Mesenteric fat pad (tissue), 1 donor: ENCODE measurements around the gene HRNR. TPM values are rescaled to one million over a fixed set of nuclear protein-coding genes. Genes with fewer than 3 reads are reported as not detected.
"Not testable (repeated sequence)": the region's sequence is repeated elsewhere in the genome, so short reads cannot be mapped to it uniquely, and the experiment has no call there.

ENCODE experiments used
- DNase-seq: peaks from one replicate; pipeline ENCODE4 v3.0.0-alpha.2; 2020; ENCODE audit warnings: low spot score
- long read RNA-seq: library from polyadenylated mRNA; unstranded; transcript quantifications from one replicate; pipeline ENCODE4 v2.0.0, GENCODE V29; 2020
- total RNA-seq: library from RNA; stranded (reverse); fragmentation: NEBNext Ultra II Directional; extraction: Animal tissue kit (Norgen Biotek cat#: 25700); gene quantifications from one replicate; pipeline ENCODE4 v1.2.1, GENCODE V29; 2021
- donor health status: DM: yes; HTN: yes; CAD: no.

HRNR gene
- total RNA-seq = not detected
- long read RNA-seq = 0 reads

GRCh38 chr1:152224093-152224492 is at the start of gene HRNR:
TSS of gene HRNR (minus strand) at chr1:152224193. CDS start at chr1:152223253, 940 bp downstream.
- DNase-seq = no peak

DNA sequence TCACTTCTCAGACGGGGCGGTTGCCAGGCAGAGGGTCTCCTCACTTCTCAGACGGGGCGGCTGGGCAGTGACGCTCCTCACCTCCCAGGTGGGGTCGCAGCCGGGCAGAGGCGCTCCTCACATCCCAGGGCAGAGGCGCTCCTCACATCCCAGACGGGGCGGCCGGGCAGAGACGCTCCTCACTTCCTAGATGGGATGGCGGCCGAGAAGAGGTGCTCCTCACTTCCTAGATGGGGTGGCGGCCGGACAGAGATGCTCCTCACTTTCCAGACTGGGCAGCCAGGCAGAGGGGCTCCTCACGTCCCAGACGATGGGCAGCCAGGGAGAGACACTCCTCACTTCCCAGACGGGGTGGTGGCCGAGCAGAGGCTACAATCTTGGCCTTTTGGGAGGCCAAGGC is 32.4 kb upstream of the HRNR start:
- not testable (repeated sequence) for DNase-seq

DNA sequence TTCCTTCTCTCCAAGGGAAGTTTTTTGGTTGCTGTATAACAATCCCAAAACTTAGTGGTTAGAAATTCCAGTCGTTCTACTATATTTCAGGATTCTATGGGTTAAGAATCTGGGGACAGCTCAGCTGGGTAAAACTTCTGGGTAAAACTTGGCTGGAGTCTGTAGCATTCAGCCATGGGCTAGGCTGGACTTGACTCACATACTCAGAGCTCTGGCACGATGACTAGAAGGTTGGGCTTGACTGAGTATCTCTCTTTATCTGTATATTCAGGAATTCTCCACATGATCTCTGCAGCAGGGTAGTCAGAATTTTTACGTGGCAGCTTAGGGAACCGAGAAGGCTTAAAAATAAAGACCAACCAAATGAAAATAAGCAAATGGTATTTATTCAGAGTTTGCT is 28.2 kb upstream of the HRNR start:
- DNase-seq = no peak

GRCh38 chr1:152251391-152251790 is 27.4 kb upstream of the HRNR start:
- DNase-seq = no peak

- no peak for DNase-seq
These were observed 23.3 kb upstream of the HRNR start for GRCh38 chr1:152247316-152247715.

- DNase-seq = no peak
These were observed 20.7 kb upstream of the HRNR start for GRCh38 chr1:152244576-152245273.

GRCh38 chr1:152237093-152237492 is 13.1 kb upstream of the HRNR start:
- DNase-seq = no peak

DNA sequence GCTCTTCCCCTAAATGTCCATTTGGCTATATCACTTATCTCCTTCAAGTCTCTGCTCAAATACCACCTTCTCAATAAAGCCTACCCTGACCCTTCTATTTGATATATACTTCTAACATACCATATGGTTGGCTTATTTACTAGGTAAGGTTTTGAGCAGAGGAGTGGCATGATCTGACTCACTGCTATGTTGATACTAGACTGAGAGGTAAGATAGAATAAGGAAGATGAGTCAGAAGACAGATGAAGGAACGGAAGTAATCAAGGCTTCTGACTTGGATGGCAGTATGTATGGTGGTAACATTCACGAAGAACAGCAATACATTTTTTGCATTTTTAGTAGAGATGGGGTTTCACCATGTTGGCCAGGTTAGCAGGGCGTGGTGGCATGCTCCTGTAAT is 4.8 kb upstream of the HRNR start:
- DNase-seq = no peak

DNA sequence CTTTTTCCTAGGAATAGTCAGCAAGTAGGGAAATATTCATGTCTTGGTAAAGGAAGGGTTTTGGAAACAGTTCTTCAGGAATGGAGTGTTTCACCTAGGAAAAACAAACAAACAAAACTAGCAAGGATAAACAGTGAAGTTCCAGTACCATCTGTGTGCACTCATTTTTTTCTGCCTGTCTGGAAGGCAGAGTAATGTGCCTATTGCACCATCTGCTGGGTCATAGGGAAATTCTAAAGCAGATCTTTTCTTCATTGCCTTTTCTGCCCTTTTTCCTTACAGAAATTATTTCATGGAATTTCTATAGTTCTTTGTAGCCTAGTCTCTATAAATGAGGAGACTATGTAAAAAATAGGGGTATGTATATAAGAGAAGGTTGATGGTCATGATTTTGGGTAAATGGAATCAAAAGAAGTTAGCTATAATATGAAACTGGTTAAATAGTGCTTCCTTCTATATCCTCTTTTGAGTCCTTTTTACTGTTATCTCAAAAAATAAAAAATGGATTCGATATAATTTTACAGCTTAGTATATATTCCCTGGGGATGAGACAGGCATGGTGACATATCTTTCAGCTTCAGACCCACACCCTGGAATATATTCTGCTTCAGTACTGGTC is 3.4 kb upstream of the HRNR start:
- DNase-seq = no peak

DNA sequence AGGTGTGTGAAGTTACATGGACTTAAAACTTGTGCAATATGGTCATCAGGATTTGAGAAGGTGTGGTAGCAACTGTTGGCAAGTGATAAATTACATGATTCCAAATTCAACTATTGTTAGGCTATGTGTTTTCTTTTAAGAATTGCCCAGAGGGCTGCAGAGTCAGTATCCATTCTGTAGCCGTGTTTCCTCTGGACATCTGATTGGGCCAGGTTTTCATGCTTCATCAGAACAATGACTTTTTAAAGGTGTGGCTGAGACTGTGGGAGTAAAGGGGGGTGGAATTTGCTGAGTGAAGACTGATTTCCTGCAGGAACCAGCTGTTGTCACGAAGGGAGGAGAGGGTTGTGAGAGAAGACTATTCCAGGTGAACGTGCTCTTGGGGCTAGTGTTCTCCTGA is 1.7 kb upstream of the HRNR start:
- no peak for DNase-seq

DNA sequence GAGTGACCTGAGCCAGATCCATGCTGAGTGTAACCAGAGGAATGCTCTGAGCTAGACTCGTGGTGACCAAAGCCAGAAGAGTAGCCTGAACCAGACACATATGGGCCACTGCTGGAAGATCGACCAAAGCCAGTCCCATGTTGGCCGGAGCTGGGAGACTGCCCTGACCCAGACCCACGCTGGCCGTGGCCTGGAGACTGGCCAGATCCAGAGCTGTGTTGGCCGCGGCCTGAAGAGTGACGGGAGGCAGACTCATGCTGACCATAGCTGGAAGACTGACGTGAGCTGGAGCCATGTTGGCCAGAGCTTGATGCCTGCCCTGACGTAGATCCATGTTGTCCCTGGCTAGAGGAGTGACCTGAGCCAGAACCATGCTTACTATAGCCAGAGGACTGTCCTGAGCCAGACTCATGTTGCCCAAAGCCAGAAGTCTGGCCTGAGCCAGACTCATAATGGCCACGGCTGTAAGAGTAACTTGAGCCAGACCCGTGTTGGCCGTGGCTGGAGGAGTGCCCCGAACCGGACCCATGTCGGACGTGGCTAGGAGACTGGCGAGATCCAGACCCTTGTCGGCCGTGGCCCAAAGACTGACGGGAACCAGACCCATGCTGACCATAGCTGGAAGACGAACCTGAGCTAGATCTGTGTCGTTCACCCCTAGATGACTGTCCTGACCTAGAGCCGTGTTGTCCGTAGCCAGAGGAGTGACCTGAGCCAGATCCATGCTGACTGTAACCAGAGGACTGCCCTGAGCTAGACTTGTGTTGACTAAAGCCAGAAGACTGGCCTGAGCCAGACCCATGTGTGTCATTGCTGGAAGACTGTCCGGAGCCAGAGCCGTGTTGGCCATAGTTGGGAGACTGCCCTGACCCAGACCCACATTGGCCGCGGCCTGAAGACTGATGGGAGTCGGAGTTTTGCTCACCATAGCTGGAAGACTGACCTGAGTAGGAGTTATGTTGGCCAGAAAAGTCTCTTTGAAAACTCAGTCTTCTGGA is 3.5 kb downstream of the HRNR start:
- DNase-seq = no peak

DNA sequence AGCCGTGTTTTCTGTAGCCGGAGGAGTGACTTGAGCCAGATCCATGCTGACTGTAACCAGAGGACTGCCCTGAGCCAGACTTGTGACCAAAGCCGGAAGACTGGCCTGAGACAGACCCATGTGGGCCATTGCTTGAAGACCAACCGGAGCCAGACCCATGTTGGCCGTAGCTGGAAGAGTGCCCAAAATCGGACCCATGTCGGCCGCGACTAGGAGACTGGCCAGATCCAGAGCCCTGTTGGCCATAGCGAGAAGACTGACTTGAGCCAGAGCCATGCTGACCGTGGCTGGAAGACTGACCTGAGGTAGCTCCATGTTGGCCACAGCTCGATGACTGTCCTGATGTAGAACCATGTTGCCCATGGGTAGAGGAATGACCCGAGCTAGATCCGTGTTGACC is 4.6 kb downstream of the HRNR start:
- not testable (repeated sequence) for DNase-seq

DNA sequence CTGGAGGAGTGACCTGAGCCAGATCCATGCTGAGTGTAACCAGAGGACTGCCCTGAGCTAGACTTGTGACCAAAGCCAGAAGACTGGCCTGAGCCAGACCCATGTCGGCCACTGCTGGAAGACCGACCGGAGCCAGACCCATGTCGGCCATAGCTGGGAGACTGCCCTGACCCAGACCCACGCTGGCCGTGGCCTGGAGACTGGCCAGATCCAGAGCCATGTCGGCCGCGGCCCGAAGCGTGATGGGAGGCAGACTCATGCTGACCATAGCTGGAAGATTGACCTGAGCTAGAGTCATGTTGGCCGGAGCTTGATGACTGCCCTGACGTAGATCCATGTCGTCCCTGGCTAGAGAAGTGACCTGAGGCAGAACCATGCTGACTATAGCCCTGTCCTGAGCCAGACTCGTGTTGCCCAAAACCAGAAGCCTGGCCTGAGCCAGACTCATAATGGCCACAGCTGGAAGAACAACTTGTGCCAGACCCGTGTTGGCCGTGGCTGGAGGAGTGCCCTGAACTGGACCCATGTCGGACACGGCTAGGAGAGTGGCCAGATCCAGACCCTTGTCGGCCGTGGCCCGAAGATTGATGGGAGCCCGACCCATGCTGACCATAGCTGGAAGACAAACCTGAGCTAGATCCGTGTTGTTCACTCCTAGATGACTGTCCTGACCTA is 5.1 kb downstream of the HRNR start:
- DNase-seq = no peak

DNA sequence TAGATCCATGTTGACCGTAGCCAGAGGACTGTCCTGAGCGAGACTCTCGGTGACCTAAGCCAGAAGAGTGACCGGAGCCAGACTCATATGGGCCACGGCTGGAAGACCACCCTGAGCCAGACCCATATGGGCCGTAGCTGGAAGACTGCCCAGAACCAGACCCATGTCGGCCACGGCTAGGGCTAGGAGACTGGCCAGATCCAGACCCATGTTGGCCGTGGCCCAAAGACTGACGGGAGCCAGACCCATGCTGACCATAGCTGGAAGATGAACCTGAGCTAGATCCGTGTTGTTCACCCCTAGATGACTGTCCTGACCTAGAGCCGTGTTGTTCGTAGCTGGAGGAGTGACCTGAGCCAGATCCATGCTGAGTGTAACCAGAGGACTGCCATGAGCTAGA is 8.4 kb downstream of the HRNR start:
- peak; percentile 89 for DNase-seq

DNA sequence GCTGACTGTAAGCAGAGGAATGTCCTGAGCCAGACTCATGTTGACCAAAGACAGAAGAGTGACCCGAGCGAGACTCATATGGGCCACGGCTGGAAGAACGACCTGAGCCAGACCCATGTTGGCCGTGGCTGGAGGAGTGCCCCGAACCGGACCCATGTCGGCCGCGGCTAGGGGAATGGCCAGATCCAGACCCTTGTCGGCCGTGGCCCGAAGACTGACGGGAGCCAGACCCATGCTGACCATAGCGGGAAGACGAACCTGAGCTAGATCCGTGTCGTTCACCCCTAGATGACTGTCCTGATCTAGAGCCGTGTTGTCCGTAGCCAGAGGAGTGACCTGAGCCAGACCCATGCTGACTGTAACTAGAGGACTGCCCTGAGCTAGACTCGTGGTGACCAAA is 9.1 kb downstream of the HRNR start:
- not testable (repeated sequence) for DNase-seq

- DNase-seq = no peak
These were observed 25.0 kb downstream of the HRNR start for GRCh38 chr1:152198982-152199381.

DNA sequence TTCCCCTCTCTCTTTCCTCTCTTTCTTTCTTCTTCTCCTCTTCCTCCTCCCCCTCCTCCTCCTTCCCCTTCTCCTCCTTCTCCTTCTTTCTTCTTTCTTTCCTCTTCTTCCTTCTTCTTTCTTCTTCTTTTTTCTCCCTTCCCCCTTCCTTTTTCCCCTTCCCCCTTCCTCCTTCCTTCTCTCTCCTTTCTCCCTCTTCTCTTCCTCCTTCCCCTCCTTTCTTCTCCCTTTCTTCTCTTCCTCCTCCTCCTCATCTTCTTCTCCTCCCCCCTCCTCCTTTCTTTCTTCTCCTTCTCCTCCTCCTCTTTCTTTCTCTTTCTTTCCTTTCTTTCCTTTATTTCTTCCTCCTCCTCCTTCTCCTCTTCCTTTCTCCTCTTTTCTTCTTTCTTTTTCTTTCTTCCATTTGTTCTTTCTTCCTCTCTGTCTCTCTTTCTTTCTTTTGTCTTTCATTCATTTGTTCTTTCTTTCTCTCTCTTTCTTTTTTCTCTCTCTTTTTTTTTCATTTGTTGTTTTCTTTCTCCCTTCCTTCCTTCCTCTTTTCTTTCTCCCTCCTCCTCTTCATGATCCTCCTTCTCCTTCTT is 26.5 kb downstream of the HRNR start:
- no peak for DNase-seq

- DNase-seq = no peak
These were observed 32.3 kb downstream of the HRNR start for GRCh38 chr1:152191711-152192110.

DNA sequence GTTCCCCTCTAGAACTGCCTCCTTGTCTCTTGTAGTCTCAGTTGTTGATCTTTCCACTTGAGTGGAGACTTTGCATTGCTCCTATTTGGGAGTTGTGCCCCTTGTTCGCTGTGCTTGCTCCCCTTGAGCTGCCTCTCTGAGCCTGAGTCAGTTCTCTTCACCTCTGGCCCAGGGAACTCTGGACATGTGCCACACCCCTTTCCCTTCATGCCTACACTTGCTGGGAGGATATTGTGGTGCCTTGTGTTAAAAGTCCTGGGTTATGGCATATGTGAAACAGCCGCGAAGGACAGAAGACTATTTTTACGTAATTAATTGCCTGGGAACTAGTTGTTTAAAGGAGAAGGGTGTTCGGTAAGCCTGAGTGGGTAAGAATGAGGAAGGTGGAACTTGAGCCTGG is 32.7 kb downstream of the HRNR start:
- no peak for DNase-seq

DNA sequence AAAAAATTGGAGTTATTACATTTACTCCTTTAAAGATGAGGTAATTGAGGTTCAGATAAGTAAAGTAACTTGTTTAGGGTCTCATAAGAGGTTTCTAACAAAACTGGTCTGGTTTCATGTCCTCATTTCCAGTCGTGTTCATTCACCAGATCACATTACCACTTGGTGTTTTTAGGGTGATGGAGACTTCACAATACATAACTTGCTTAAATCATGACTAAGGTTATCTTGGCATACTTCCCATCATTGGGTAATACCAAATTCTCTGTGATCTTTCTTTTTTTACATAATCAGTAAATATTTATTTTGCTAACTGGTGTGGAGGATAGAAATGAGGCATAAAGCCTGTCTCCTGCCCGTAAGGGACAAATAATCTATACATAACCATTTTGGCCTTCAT is 33.4 kb downstream of the HRNR start:
- DNase-seq = no peak
